GM18505 (cell line): ENCODE data around the gene SPRR4.
A peak's percentile ranks its signal among the peaks of the same experiment; 100 is the strongest.

ENCODE experiments used
- ATAC-seq: cut with Tn5 transposase; IDR thresholded peaks from one replicate; pipeline ENCODE4 v1.9.1; 2021; ENCODE audit not compliant: unreplicated experiment
- POLR2A ChIP-seq: IDR thresholded peaks from 4 replicates; pipeline ENCODE4 v1.6.1; 2011; ENCODE audit warnings: borderline replicate concordance; ENCODE audit not compliant: insufficient read depth, insufficient read length; ENCODE audit errors: extremely low read depth

SPRR4 gene

DNA sequence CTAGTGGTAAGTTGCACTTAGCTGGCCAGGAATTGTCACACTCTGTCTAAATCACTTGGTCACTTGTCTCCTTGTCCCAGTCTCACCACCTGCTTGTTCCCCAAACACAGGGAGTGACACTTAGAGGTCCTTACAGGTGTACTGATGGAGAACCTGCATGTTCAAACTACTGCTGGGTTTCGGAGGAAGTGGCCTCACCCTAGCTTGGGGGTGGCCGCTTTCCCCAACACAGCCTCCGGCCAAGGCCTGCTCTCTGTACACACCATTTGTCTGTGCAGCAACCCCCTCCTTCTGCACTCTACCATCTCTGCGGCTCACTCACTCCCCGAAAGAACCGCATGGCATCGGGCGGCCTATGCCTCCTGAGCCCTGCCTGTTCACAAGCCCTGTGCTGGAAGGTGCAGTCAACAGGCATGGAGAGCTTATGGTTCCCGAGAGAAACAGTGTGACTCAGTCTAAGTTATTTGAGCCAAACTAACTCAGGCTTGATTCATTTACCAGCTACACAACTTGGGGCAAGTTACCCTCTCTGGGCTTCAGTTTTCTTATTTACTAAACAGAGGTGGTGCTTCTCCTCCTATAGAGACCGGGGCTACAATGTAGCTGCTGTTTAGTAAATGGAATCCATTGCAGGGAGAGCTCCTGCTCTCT, 10.5 kb upstream of the SPRR4 start:
- no peak for TF ChIP-seq POLR2A
- no peak for ATAC-seq

DNA sequence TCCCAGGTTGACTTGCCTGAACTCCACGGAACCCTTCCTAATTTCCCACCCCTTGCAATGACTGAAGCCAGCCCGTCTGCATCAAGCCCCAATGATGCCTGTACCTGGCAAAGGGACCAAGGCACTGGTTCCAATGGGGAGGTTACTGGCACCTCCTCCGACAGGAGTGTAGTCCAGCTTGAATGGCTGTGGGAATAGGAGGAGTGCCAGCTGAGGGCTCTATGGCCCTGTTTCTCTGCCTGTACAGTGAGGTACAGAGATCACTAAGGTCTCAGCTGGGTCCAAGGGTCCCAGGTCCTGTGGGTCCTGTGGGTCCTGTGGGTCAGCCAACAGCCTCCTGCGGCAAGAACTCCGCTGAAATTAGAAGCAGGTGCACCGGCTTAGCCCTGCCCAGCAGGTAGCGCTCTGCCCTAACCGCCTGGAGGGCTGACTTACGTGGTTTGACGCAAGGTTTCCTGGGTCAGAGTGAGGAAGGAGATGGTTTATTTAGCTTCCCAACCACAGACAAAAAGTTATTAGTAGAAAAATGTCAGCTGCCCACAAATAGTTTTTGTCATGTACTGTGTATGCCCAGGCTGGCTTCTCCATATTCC, 9.9 kb upstream of the SPRR4 start:
- no peak for ATAC-seq
- TF ChIP-seq POLR2A, result no peak

DNA sequence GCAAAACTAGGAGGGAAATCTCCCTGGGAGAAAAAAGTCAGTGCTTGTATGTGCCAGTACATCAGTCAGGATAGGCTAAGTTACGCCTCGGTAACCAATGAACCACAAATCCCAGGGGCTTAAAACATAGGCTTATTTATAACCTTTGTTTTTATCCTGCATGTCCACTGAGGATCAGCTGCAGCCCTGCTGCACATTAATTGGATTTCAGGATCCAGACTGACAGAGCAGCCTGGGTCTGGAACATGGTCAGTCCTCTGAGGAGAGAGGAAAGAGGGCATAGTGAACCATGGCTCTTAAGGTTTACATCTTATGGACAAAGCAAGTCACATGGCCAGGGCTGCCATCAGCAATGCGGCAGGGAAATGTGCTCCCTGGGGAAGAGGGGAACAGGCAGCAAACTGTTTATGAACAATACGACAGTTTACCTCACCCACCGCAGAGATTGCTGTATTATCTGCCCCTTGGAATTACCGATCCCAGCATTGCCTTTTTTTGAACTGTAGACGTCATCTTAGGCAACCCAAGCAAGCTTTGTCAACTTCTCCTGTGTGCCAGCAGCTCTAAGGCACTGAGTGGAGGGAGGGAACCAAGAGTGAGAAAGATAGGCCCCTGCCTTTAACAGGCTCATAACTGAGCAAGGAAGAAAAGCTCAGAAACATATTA, 9.1 kb upstream of the SPRR4 start:
- ATAC-seq, result no peak
- no peak for TF ChIP-seq POLR2A

DNA sequence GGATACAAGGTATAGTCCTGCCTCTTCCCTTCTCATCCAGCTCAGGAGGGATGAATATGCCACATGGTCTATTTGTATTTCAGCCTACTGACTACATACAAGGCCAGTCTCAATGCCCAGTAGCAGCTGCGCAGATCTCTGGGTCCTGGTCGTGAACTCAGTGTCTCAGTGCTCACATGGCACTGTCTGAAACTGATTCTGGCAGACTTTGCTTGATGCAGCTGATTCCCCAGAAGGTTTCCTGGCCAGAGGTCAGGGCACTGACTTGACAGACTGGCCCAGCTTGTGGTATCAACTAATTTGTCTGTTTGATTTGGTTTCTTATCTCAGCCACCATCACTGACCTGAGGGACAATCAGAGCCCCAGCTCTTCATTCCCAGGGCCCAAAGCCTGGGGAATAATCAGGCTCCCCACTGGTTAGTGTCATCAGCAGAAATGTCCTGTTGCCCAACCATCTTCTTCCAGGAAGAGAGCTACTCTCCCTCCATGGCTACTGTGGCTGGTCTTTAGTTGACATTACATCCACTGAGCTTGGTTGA, 7.5 kb upstream of the SPRR4 start:
- TF ChIP-seq POLR2A, result no peak
- ATAC-seq, result no peak

DNA sequence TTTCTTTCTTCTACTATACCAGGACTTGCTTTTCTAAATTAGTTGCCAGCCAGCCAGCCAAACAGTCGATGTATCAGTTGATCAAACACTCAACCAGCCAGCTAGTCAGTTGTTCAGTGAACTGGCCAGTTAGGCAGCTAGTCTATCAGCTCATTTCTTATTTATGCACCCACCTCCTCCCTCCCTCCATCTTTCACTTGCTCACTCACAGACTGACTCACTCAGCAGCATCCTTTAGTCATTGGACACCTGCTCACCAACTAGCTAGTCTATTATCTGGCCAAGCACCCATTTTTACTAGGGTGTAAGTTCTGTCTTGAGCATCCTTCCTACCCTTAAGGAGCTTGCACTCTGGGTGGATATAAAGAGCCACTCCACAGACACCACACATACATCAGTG, 5.9 kb upstream of the SPRR4 start:
- no peak for TF ChIP-seq POLR2A
- no peak for ATAC-seq

DNA sequence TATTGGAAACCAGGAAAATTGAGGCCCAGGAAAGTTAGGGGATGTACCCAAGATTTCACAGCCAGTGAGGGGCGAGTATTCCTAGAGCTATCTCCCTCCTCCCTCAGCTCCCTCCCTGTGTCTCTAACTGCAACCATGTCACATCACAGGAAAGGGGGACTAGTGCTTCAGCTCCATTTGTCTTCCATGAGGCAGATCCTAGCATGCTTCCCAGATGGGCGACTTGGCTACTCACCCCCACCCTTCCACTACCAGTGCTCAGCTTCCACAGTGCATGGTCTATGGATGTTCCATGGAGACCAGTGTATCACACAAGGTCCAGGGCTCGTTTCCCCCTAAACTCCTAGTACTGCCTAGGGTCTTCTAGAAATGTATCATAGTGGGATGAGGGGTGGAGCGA, 4.6 kb upstream of the SPRR4 start:
- TF ChIP-seq POLR2A, result no peak
- ATAC-seq, result no peak

DNA sequence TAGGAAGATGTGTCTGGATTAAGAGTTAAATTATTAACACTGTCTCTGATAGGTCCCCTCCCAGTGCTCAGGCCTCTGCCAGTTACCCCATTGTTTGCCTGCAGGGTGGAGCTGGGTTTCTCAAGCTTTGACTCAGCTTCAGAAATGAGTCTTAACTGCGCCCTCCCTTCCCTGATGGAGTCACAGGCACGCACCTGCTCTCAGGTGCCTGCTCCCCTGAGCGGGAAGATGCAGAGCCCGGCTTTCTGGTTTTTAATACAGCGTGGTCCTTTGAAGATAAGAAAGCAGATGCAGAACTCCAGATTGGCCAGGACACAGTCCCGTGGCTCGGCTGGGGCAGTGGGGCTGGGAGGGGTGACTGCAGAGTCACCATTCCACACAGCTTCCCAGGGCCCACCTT, 3.2 kb upstream of the SPRR4 start:
- TF ChIP-seq POLR2A, result no peak
- no peak for ATAC-seq

DNA sequence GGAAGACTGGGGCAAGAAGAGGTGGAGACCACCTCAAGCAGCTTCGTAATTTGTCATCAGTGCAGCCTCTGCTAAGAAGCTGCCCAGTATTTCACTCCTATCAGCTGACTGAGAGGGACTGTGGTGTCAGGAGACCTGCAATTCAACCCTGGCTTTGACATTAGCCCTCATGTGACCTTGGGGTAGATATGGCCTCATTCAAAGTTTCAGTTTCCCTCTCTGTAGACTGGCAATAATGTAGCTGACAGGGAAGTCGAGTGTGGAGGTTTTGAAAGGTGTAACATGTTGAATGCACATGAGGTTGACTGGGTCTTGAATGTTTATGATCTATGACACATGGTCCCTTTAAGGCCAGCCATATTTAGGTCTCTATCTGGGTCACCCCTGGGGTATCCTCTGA, 2.2 kb upstream of the SPRR4 start:
- TF ChIP-seq POLR2A, result no peak
- ATAC-seq, result peak; percentile 91

DNA sequence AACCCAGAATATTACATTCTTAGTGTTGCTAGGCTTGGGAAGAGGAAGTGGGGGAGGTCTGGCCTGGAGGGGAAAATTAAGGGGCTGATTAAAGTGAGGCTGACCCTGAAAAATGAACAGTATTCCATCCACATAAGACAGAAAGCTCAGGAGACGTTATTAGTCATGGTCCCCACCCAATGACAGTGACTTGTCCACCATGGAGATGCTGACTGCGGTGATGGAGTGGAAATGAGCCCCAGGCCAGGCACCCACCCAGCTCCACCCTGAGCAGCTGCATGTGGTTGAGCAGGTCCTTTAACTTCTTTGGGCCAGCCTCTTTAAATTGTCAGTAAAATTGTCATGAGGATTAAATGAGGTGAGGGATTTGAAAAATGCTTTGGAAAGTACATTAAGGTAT, 1.4 kb upstream of the SPRR4 start:
- no peak for TF ChIP-seq POLR2A
- no peak for ATAC-seq

DNA sequence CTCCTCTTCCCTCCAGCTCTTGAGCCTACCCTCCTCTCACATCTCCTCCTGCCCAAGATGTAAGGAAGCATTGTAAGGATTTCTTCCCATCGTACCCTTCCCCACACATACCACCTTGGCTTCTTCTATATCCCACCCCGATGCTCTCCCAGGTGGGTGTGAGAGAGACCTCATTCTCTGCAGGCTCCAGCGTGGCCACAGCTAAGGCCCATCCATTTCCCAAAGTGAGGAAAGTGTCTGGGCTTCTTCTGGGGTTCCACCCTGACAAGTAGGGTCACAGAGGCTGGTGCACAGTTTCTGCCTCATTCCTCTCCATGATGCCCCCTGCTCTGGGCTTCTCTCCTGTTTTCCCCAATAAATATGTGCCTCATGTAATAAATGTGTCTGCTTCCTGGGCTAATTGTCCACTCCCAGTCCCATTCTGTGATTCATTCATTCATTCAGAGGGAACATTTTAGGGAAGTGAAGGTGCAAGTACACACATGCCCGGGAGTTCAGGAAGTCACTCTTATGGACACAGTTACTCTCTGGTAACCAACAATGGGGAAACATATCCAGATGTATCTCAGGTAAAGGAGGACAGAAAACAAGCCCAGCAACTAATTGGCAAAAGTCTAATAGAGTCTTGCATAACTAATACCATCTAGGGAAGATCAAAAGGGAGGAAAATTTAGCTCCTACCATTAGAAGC, 1.9 kb downstream of the SPRR4 start:
- ATAC-seq, result no peak
- TF ChIP-seq POLR2A, result no peak

DNA sequence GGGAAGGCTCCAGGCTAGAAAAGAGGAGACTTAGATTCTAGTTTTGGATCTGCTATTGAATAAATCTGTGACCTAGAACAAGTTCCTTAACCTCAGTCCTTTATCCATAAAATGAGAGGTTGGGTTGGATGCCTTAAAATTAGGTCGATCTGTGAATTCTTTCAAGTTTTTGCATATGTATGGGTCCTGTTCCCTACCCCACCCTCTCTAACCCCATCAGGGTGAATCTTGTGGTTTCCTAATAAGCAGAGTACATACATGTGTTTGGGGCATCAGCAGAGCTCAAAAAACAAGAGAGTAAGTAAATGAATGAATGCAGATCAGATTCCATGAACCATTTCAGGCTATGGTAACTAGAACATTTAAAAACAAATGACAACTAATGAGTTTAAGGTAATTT, 6.2 kb downstream of the SPRR4 start:
- ATAC-seq, result no peak
- no peak for TF ChIP-seq POLR2A

DNA sequence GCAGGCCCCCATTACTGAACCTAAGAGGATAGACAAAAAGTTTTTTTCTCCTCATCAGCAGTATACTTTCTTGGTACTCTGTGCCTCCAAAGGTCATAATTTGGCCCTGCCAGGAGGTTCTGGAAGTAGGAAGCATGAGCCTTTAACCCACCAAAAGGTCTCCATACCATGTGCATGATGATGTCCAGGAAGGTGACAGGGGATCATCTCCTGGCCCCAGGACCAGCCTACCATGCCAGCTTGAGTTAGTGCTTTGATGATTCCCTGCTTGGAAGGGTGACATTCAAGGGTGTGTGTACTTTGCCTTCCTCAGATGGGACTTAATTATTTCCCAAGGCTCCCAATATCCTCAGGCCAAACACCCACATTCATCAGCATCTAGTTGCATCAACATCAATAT, 7.2 kb downstream of the SPRR4 start:
- TF ChIP-seq POLR2A, result no peak
- ATAC-seq, result no peak

DNA sequence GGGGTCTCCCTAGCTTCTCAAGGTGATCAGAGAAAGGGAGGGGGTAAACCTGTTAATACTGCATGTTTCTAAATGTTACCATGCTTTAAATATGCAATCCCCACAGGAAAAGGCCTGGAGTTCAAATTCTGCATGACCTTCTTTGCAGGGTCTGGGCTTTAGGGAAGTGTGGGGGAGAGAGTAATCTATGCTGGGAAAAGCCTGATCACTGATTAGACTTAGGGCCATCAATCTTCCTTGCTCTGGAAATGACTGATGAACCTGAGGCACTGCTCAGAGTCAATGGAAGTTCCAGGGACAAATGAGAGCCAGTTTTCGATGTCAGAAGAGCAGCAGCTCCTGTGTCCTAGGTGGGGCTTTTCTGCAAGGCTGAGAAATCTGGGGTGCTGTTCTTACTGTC, 10.2 kb downstream of the SPRR4 start:
- TF ChIP-seq POLR2A, result no peak
- no peak for ATAC-seq

DNA sequence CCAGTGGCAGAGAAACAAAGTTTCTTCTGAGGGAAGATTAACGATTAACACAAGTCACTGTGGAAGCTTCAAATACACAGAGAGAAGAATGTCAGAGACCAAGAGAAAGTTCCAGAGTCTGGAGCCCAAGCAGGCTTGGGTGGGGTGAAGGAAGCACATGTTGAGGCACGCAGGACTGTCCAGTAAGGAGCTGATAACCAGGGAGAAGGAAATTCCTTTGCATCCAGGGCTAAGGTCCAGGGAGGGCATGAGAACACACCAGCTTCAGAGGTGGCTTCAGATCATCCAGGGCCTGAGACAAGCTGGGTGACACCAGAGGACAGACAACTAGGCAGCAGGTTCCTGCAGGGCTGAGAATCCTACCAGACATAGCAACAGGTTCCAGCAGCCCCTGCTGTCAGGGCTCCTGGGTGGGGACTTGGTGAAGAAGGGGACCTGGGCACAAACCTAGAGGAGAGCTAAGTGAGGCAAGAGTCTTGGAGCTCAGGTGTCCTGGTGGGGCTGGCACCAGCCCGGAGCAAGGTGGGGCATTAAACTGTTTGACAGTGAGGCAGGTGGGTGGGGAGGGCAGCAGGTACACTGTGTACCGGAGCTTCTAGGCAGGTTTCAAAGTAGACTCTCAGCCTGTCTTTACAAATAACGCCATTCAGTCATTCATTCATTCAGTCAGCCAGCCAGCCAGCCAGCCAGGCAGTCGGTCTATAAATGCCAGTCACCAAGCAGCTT, 10.9 kb downstream of the SPRR4 start:
- no peak for ATAC-seq

DNA sequence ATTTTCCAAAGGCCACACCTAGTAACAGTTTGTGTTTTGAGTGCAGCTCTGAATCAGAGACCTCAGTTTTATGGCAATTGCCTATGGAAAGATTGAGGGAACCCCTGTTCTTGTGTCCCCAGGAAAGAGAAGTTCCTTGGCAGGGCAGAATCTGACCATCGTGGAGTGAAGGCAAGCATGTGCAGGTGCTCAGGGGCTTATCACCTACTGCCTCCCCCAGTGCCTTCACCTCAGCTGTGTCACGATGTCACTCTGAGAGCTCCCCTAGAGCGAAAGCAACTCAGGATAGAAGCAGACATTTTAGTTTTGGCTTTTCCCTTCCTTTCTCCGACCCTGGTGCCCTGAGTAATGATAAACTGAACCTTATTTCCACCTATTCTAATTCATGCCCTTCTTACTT, 11.6 kb downstream of the SPRR4 start:
- TF ChIP-seq POLR2A, result no peak
- no peak for ATAC-seq

More for the DNA sequence above, 10.9 kb downstream of the SPRR4 start:
- TF ChIP-seq POLR2A, result no peak
